Keratinocyte (primary cell): Measurements from ENCODE around the gene ATP8A2. TPM values are rescaled to one million over a fixed set of nuclear protein-coding genes. Genes with fewer than 3 reads are reported as not detected.
"Not testable (repeated sequence)": the region's sequence is repeated elsewhere in the genome, so short reads cannot be mapped to it uniquely, and the experiment has no call there.

Experiments used
- DNase-seq: peaks from one replicate; pipeline ENCODE4 v3.0.0-alpha.2; 2011; ENCODE audit warnings: low read depth, missing footprints, low spot score
- FAIRE-seq: peaks from 2 replicates; lab custom pipeline; 2011; peaks lifted over from hg19 to GRCh38; lab: Jason Lieb, UNC
- H2AFZ ChIP-seq: 2 replicates; pipeline ENCODE4 v1.6.0; 2012; ENCODE audit warnings: low read length, control low read depth, inconsistent platforms; ENCODE audit not compliant: control insufficient read depth
- H3K27ac ChIP-seq: 2 replicates; pipeline ENCODE4 v1.5.1; 2011; ENCODE audit warnings: low read length; ENCODE audit not compliant: control insufficient read depth, insufficient read depth
- H3K27me3 ChIP-seq: 3 replicates; pipeline ENCODE4 v1.6.0; 2011; ENCODE audit warnings: low read length; ENCODE audit not compliant: control insufficient read depth, insufficient read depth; ENCODE audit errors: extremely low read depth
- H3K36me3 ChIP-seq, 2 experiments: 2 replicates in 1 of 2; 3 replicates in 1 of 2; pipeline ENCODE4 v1.5.1; 2011; ENCODE audit warnings: low read length in 2 of 2, mild to moderate bottlenecking in 1 of 2; ENCODE audit not compliant: control insufficient read depth in 2 of 2, insufficient read depth in 2 of 2; ENCODE audit errors: extremely low read depth in 1 of 2
- H3K4me1 ChIP-seq: 3 replicates; pipeline ENCODE4 v1.5.1; 2011; ENCODE audit warnings: low read length; ENCODE audit not compliant: control insufficient read depth, insufficient read depth; ENCODE audit errors: extremely low read depth
- H3K4me2 ChIP-seq: 3 replicates; pipeline ENCODE4 v1.6.0; 2011; ENCODE audit warnings: low read depth, low read length; ENCODE audit not compliant: control insufficient read depth, insufficient read depth; ENCODE audit errors: extremely low read depth
- H3K4me3 ChIP-seq, 3 experiments: fragments of 200-600 bp in 1 of 3; sonication (generic) in 1 of 3; 2 replicates in 2 of 3; 3 replicates in 1 of 3; pipeline ENCODE4 v1.5.1; 2011 to 2016; ENCODE audit warnings: low read length in 3 of 3, mild to moderate bottlenecking in 3 of 3, control low read depth in 2 of 3, inconsistent platforms in 1 of 3, low read depth in 1 of 3, mixed read lengths in 1 of 3, mixed run types in 1 of 3, moderate library complexity in 1 of 3; ENCODE audit not compliant: control insufficient read depth in 2 of 3, insufficient read depth in 2 of 3; ENCODE audit errors: extremely low read depth in 1 of 3
- H3K79me2 ChIP-seq: 2 replicates; pipeline ENCODE4 v1.6.0; 2012; ENCODE audit warnings: low read length; ENCODE audit not compliant: control insufficient read depth, insufficient read depth
- H3K9ac ChIP-seq: 3 replicates; pipeline ENCODE4 v1.6.0; 2011; ENCODE audit warnings: low read length; ENCODE audit not compliant: control insufficient read depth, insufficient read depth; ENCODE audit errors: extremely low read depth
- H3K9me1 ChIP-seq: 3 replicates; pipeline ENCODE4 v1.6.0; 2011; ENCODE audit warnings: low read length; ENCODE audit not compliant: control insufficient read depth, insufficient read depth; ENCODE audit errors: extremely low read depth
- H3K9me3 ChIP-seq: 2 replicates; pipeline ENCODE4 v1.5.1; 2012; ENCODE audit warnings: low read depth, low read length; ENCODE audit not compliant: control insufficient read depth
- H4K20me1 ChIP-seq: 3 replicates; pipeline ENCODE4 v1.6.0; 2011; ENCODE audit warnings: low read length; ENCODE audit not compliant: control insufficient read depth, insufficient read depth; ENCODE audit errors: extremely low read depth
- EZH2 ChIP-seq: IDR thresholded peaks from one replicate; pipeline ENCODE4 v1.6.1; 2012; ENCODE audit warnings: inconsistent platforms, mild to moderate bottlenecking, low read length, moderate library complexity
- dilution Hi-C: fragments of 300-500 bp; cut with MboI; formaldehyde crosslinking; loops from one replicate; pipeline ENCODE4 v1.7.0; 2020; ENCODE audit warnings: low sequenced_read_pairs; ENCODE audit not compliant: extremely low pct_ligation_motif_present
- polyA plus RNA-seq, 5 experiments: library from polyadenylated mRNA; depleted of rRNA in 3 of 5; stranded (reverse) in 3 of 5; stranded (forward) in 1 of 5; unstranded in 1 of 5; fragments of >200 nt; gene quantifications; 1 replicate in 1 of 5; 2 replicates in 3 of 5; 3 replicates in 1 of 5; pipeline versions ENCODE4 v1.2.1 to v1.2.3, GENCODE V29; 2011 to 2012; ENCODE audit warnings: missing spikeins in 2 of 5, low read depth in 1 of 5, low replicate concordance in 1 of 5
- TF ChIP-seq, protein P1 (sequence below), 3 experiments: IDR thresholded peaks in 1 of 3; conservative IDR thresholded peaks in 1 of 3; optimal IDR thresholded peaks in 1 of 3; 2 replicates in 2 of 3; 3 replicates in 1 of 3; pipeline versions ENCODE3 to v1.5.1; 2011; ENCODE audit warnings: low read length in 3 of 3, mild to moderate bottlenecking in 3 of 3, moderate library complexity in 2 of 3, control low read depth in 1 of 3, inconsistent platforms in 1 of 3; ENCODE audit not compliant: insufficient read depth in 2 of 3; ENCODE audit errors: extremely low read depth in 1 of 3

ATP8A2 gene
- polyA plus RNA-seq, 1 donor (not counting 4 experiments of a cell fraction or from before 2014, with no cell fraction given), result 0.16 TPM

DNA sequence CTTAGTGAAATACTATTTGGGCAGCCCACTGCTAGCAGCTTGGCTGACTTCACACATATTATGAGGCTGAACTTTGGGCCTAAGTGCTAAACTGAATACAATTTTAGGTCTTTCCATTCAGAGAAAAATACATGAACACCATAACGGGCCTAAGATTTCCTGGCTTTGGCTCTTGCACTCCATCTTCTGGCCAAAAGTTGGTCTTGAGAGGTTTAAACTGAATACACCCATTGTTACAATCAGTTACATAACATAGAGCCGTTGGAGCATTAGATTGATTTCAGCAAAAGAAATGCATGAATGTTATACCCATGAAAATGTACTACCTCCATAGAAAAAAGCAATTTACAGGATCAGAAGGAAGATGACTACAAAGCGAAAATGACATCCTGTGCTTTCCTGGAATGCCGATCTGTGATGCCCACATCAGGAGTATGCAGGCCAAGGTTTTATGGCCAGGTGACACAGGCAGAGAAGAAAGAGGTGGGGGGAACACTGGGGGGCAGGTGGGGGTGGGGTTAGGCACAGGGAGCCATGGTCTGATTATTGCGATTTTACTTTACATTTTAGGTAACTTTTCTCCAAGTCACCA is 691.2 kb downstream of the ATP8A2 start:
- Histone ChIP-seq H3K9ac (no peak overlapping the region), H3K4me2 (no peak overlapping the region), H3K79me2 (no peaks in the 10 kb centered on the region), H3K27me3 (no peaks in the 10 kb centered on the region), H3K9me3 (no peaks in the 10 kb centered on the region), H3K36me3 (no peaks in the 10 kb centered on the region), H3K4me3 (no peak overlapping the region), H3K9me1 (no peaks in the 10 kb centered on the region), H4K20me1 (no peaks in the 10 kb centered on the region), H2AFZ (no peak overlapping the region), H3K27ac (no peak overlapping the region), H3K4me1 (no peaks in the 10 kb centered on the region)
- TF ChIP-seq, protein P1, sequence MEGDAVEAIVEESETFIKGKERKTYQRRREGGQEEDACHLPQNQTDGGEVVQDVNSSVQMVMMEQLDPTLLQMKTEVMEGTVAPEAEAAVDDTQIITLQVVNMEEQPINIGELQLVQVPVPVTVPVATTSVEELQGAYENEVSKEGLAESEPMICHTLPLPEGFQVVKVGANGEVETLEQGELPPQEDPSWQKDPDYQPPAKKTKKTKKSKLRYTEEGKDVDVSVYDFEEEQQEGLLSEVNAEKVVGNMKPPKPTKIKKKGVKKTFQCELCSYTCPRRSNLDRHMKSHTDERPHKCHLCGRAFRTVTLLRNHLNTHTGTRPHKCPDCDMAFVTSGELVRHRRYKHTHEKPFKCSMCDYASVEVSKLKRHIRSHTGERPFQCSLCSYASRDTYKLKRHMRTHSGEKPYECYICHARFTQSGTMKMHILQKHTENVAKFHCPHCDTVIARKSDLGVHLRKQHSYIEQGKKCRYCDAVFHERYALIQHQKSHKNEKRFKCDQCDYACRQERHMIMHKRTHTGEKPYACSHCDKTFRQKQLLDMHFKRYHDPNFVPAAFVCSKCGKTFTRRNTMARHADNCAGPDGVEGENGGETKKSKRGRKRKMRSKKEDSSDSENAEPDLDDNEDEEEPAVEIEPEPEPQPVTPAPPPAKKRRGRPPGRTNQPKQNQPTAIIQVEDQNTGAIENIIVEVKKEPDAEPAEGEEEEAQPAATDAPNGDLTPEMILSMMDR (optimal IDR thresholded peaks at IDR 0.05 in 1 of 3, IDR thresholded peaks at IDR 0.05 in 1 of 3, conservative IDR thresholded peaks at IDR 0.05 in 1 of 3; ENCODE audit: extremely low read depth in 1 of 3, insufficient read depth in 2 of 3, low read length in 3 of 3), result peak; percentile 58 to 68 (median 68)
- no peak for TF ChIP-seq EZH2
- FAIRE-seq, result peak; percentile 85
- no peak for DNase-seq
- dilution Hi-C loops, result no loop called here

DNA sequence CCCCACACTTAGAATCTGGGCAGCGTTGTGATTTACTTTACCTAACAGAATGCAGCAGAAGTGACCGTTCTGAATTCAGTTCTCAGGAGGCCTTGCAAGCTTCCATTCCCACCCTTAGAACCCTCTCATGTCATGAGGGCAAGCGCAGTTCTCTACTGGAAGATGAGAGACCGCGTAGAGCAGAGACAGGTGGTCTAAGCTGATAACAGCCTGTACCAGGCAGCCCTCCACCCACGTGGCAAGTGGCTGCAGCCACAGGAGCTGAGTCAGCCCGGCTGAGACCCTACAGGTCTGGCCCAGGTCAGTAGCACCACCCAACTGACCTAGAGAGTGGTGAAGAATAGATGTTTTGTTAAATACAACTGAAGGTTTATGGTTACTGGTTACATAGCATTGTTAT is 694.7 kb downstream of the ATP8A2 start:
- H3K4me3 ChIP-seq, DNase-seq, H3K9me3 ChIP-seq, H2AFZ ChIP-seq, H3K79me2 ChIP-seq, H4K20me1 ChIP-seq, H3K27ac ChIP-seq, FAIRE-seq, H3K27me3 ChIP-seq, dilution Hi-C loops, H3K4me1 ChIP-seq, H3K4me2 ChIP-seq, H3K36me3 ChIP-seq, H3K9me1 ChIP-seq, H3K9ac ChIP-seq: not testable (repeated sequence)

DNA sequence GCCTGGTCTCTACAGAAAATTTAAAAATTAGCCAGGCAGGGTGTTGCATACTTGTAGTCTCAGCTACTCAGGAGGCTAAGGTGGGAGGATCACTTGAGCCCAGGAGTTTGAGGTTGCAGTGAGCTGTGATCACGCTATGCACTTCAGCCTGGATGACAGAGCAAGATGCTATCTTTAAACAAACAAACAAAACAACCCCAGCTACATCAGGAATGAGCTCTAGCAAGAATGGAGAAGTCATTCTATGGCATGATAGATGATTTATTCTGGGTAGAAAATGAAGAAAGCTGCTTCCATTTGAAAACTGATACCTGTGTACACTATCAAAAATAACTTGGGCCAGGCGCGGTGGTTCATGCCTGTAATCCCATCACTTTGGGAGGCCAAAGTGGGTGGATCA is 695.8 kb downstream of the ATP8A2 start:
- Histone ChIP-seq H3K4me1 (no peaks in the 10 kb centered on the region), H3K9me3 (no peaks in the 10 kb centered on the region), H3K4me3 (no peak overlapping the region), H3K9ac (no peak overlapping the region), H2AFZ (no peak overlapping the region), H4K20me1 (no peaks in the 10 kb centered on the region), H3K9me1 (no peaks in the 10 kb centered on the region), H3K27me3 (no peaks in the 10 kb centered on the region), H3K27ac (no peak overlapping the region), H3K79me2 (no peaks in the 10 kb centered on the region), H3K36me3 (no peaks in the 10 kb centered on the region), H3K4me2 (no peak overlapping the region)
- no peak for FAIRE-seq
- dilution Hi-C loops, result no loop called here
- no peak for TF ChIP-seq EZH2
- TF ChIP-seq, protein P1 (optimal IDR thresholded peaks at IDR 0.05 in 1 of 3, IDR thresholded peaks at IDR 0.05 in 1 of 3, conservative IDR thresholded peaks at IDR 0.05 in 1 of 3; ENCODE audit: extremely low read depth in 1 of 3, insufficient read depth in 2 of 3, low read length in 3 of 3), result no peak
- no peak for DNase-seq

DNA sequence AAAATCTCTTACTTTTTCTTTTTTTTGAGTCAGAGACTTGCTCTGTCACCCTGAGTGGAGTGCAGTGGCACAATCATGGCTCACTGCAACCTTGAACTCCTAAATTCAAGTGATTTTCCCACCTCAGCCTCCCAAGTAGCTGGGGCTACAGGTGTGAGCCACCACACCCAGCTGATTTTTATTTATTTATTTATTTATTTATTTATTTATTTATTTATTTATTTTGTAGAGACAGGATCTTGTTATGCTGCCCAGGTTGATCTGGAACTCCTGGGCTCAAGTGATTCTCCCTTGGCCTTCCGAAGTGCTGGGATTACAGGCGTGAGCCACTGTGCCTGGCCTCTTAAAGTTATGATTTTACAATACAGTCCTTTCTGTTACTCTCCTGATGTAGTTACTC is 696.6 kb downstream of the ATP8A2 start:
- H3K4me3 ChIP-seq, H3K36me3 ChIP-seq, H3K9me3 ChIP-seq, H3K27ac ChIP-seq, dilution Hi-C loops, H4K20me1 ChIP-seq, H3K79me2 ChIP-seq, H3K4me2 ChIP-seq, H3K9ac ChIP-seq, H3K9me1 ChIP-seq, DNase-seq, H3K27me3 ChIP-seq, FAIRE-seq, H3K4me1 ChIP-seq, H2AFZ ChIP-seq: not testable (repeated sequence)
